Measurements from ENCODE around the gene PKMYT1. TPM values are rescaled to one million over a fixed set of nuclear protein-coding genes. Genes with fewer than 3 reads are reported as not detected.

PKMYT1 gene
- total and polyA plus RNA-seq, 9 of the 15 experiments (the other 6 are each of a cell fraction or from before 2014, with no cell fraction given), result 8.7 to 201 (median 37.8) TPM

DNA sequence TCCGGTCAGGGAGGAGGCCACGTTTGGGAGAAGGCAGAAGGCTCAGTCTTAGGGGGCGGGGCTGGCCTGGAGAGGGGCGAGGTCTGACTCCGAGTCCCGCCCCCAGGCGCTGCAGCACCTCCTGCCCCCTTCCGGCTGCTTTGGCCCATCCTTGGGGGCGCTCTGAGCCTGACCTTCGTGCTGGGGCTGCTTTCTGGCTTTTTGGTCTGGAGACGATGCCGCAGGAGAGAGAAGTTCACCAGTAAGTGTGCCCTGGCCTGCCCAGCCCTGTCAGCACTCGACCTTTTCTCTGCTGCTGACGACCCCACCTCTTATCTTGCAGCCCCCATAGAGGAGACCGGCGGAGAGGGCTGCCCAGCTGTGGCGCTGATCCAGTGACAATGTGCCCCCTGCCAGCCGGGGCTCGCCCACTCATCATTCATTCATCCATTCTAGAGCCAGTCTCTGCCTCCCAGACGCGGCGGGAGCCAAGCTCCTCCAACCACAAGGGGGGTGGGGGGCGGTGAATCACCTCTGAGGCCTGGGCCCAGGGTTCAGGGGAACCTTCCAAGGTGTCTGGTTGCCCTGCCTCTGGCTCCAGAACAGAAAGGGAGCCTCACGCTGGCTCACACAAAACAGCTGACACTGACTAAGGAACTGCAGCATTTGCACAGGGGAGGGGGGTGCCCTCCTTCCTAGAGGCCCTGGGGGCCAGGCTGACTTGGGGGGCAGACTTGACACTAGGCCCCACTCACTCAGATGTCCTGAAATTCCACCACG lies 41.4 kb upstream of the PKMYT1 start (continued):
- TF ChIP-seq ZNF766 (CRISPR knock-in tag; conservative IDR thresholded peaks at IDR 0.05), result no peak
- TF ChIP-seq, protein P1, sequence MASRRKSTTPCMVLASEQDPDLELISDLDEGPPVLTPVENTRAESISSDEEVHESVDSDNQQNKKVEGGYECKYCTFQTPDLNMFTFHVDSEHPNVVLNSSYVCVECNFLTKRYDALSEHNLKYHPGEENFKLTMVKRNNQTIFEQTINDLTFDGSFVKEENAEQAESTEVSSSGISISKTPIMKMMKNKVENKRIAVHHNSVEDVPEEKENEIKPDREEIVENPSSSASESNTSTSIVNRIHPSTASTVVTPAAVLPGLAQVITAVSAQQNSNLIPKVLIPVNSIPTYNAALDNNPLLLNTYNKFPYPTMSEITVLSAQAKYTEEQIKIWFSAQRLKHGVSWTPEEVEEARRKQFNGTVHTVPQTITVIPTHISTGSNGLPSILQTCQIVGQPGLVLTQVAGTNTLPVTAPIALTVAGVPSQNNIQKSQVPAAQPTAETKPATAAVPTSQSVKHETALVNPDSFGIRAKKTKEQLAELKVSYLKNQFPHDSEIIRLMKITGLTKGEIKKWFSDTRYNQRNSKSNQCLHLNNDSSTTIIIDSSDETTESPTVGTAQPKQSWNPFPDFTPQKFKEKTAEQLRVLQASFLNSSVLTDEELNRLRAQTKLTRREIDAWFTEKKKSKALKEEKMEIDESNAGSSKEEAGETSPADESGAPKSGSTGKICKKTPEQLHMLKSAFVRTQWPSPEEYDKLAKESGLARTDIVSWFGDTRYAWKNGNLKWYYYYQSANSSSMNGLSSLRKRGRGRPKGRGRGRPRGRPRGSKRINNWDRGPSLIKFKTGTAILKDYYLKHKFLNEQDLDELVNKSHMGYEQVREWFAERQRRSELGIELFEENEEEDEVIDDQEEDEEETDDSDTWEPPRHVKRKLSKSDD (conservative IDR thresholded peaks at IDR 0.05; ENCODE audit: low read length), result no peak
- TF ChIP-seq ZNF668 (CRISPR knock-in tag; IDR thresholded peaks at IDR 0.05), result no peak
- TF ChIP-seq ZMIZ1 (IDR thresholded peaks at IDR 0.05; ENCODE audit: low read depth in 2 of 2, low read length in 2 of 2), result 0 out of 4 replicates have a peak, but pooled peaks of 1 of the 2 experiments have one; percentile 8
- no peak for TF ChIP-seq ZEB2 (IDR thresholded peaks at IDR 0.05)
- no peak for TF ChIP-seq MYNN (IDR thresholded peaks at IDR 0.05)
- no peak for TF ChIP-seq MYNN (CRISPR knock-in tag; IDR thresholded peaks at IDR 0.05)
- no peak for TF ChIP-seq CREBBP (IDR thresholded peaks at IDR 0.05; ENCODE audit: low read depth, low read length)
- TF ChIP-seq BRD4 (IDR thresholded peaks at IDR 0.05), result no peak
- no peak for TF ChIP-seq FOS (IDR thresholded peaks at IDR 0.05; ENCODE audit: extremely low read depth, insufficient read length)
- TF ChIP-seq, protein P2, sequence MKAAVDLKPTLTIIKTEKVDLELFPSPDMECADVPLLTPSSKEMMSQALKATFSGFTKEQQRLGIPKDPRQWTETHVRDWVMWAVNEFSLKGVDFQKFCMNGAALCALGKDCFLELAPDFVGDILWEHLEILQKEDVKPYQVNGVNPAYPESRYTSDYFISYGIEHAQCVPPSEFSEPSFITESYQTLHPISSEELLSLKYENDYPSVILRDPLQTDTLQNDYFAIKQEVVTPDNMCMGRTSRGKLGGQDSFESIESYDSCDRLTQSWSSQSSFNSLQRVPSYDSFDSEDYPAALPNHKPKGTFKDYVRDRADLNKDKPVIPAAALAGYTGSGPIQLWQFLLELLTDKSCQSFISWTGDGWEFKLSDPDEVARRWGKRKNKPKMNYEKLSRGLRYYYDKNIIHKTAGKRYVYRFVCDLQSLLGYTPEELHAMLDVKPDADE (conservative IDR thresholded peaks at IDR 0.05; ENCODE audit: control insufficient read depth, low read depth, low read length), result 0 out of 2 replicates have a peak, but pooled peaks have one; percentile 49
- TF ChIP-seq EGR1 (conservative IDR thresholded peaks at IDR 0.05), result peak; percentile 59
- TF ChIP-seq MCM2 (IDR thresholded peaks at IDR 0.05; ENCODE audit: low read depth), result no peak
- TF ChIP-seq, protein P3, sequence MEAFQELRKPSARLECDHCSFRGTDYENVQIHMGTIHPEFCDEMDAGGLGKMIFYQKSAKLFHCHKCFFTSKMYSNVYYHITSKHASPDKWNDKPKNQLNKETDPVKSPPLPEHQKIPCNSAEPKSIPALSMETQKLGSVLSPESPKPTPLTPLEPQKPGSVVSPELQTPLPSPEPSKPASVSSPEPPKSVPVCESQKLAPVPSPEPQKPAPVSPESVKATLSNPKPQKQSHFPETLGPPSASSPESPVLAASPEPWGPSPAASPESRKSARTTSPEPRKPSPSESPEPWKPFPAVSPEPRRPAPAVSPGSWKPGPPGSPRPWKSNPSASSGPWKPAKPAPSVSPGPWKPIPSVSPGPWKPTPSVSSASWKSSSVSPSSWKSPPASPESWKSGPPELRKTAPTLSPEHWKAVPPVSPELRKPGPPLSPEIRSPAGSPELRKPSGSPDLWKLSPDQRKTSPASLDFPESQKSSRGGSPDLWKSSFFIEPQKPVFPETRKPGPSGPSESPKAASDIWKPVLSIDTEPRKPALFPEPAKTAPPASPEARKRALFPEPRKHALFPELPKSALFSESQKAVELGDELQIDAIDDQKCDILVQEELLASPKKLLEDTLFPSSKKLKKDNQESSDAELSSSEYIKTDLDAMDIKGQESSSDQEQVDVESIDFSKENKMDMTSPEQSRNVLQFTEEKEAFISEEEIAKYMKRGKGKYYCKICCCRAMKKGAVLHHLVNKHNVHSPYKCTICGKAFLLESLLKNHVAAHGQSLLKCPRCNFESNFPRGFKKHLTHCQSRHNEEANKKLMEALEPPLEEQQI (IDR thresholded peaks at IDR 0.05), result no peak
- TF ChIP-seq SPI1 (IDR thresholded peaks at IDR 0.05; ENCODE audit: borderline replicate concordance, low read depth, low read length), result 0 out of 2 replicates have a peak, but pooled peaks have one; percentile 11
